Mesothelial cell of epicardium (in vitro differentiated cells): ENCODE data around the gene PMFBP1. TPM values are rescaled to one million over a fixed set of nuclear protein-coding genes. Genes with fewer than 3 reads are reported as not detected.

Experiments
- DNase-seq, 2 experiments: peaks; one replicate each; pipeline ENCODE4 v3.0.0; 2021; ENCODE audit warnings: low spot score in 2 of 2; ENCODE audit not compliant: unreplicated experiment in 2 of 2
- H3K27ac Mint-ChIP-seq: 2 replicates; pipeline ENCODE4 v1.8.0; 2021; ENCODE audit warnings: mixed read lengths
- H3K27me3 Mint-ChIP-seq: 2 replicates; pipeline ENCODE4 v1.8.0; 2021; ENCODE audit warnings: low read depth, mixed read lengths
- H3K36me3 Mint-ChIP-seq: 2 replicates; pipeline ENCODE4 v1.8.0; 2021; ENCODE audit warnings: mixed read lengths
- H3K4me1 Mint-ChIP-seq: 2 replicates; pipeline ENCODE4 v1.8.0; 2021; ENCODE audit warnings: mixed read lengths
- H3K4me3 Mint-ChIP-seq: 2 replicates; pipeline ENCODE4 v1.8.0; 2021; ENCODE audit warnings: mild to moderate bottlenecking, moderate library complexity, mixed read lengths
- H3K9me3 Mint-ChIP-seq: 2 replicates; pipeline ENCODE4 v1.8.0; 2021; ENCODE audit warnings: mixed read lengths
- total RNA-seq: library from RNA; stranded (reverse); gene quantifications from 3 replicates; pipeline ENCODE4 v1.2.1, GENCODE V29; 2021
- TF ChIP-seq, protein P1 (sequence below): fragments of 200-600 bp; sonication (generic); IDR thresholded peaks from one replicate; pipeline ENCODE4 v1.5.0; 2021; ENCODE audit warnings: antibody characterized with exemption; ENCODE audit not compliant: unreplicated experiment

PMFBP1 gene
- total RNA-seq, 1 donor from 2014 or later = 4.9 TPM

DNA sequence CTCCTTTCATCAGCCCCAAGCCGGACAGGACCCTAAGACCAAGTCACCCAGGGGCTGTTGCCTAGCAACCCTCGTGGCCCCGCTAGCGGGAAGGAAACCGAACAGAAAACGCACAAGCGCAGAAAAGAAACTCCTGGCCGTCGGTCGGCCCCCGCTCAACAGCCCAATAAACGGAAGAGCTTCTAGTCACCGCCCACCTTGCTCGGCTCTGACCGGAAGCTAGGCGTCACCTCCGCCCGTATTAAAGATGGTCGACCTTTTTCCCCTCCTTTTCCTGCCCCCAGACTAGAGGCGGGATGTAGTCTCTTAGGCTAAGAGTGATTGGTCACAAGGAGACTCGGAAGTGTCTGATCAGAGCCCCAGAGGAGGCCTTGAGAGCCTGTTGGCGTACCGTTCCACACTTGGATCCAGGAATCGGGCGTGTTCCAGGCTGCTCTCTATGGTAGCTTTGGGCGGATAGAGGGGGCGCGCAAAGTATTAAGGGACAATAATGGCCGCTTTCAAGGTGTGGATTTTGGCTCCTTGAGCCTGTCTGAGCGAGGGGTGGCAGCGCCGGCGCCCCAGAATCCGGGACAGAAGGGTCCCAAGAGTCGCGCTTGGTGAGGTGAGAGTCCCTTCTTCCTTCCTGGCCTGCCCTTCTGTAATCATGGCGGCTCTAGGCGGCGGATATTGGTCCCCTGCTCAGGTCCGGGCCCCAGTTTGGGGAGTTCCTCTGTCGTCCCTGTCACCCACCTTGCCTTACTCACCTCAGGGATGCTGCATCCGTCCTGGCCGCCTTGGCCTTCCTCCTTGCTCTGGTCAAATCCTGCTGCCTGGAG is 78.3 kb downstream of the PMFBP1 start, which contains the start of the genes DHX38 and TXNL4B:
Gene DHX38 (plus strand): TSS at position 400 of the 818 bp plus-strand sequence. CDS start 2,311 bp downstream, outside the sequence.
Gene TXNL4B (minus strand): TSS at position 173 of the 818 bp plus-strand sequence. CDS start 2,871 bp downstream, outside the sequence.
- H3K9me3 Mint-ChIP-seq = no peaks in the 10 kb centered on the region
- H3K27me3 Mint-ChIP-seq = no peaks in the 10 kb centered on the region
- peaks cover 26% of the 10 kb centered on the region for H3K4me1 Mint-ChIP-seq
- peaks cover 19% of the 10 kb centered on the region for H3K36me3 Mint-ChIP-seq
- DNase-seq = peak; percentile 80 to 87
- peak within 1 kb of the TSS; percentile 97 for H3K27ac Mint-ChIP-seq
- H3K4me3 Mint-ChIP-seq = peak within 1 kb of the TSS; percentile 98
- TF ChIP-seq, protein P1, sequence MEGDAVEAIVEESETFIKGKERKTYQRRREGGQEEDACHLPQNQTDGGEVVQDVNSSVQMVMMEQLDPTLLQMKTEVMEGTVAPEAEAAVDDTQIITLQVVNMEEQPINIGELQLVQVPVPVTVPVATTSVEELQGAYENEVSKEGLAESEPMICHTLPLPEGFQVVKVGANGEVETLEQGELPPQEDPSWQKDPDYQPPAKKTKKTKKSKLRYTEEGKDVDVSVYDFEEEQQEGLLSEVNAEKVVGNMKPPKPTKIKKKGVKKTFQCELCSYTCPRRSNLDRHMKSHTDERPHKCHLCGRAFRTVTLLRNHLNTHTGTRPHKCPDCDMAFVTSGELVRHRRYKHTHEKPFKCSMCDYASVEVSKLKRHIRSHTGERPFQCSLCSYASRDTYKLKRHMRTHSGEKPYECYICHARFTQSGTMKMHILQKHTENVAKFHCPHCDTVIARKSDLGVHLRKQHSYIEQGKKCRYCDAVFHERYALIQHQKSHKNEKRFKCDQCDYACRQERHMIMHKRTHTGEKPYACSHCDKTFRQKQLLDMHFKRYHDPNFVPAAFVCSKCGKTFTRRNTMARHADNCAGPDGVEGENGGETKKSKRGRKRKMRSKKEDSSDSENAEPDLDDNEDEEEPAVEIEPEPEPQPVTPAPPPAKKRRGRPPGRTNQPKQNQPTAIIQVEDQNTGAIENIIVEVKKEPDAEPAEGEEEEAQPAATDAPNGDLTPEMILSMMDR = no peak

DNA sequence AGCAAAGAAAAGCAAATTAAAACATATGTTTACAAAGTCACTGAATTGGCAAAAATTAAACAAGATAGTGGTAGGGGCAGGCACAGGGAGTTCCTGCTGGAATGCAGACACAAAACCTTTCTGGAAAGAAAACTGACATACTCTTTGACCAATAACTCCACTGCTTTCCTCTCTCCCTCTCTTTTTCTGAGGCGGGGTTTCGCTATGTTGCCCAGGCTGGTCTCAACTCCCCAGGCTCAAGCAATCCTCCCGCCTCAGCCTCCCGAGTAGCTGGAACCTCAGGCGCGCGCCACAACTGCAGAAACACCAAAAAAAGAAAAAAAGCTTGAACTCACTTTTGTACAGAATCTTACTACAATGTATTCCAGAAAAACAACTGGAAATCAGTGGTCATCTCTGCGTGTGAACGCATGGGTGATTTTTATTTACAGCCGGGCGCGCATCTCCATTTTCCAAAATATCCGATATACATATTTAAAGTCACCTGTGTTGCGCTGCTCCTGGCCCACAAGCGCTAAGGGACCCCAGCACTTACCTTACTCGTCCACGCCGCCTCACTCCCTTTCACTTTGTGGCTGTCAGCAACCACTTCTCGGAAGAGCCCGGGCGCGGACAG is 79.0 kb downstream of the PMFBP1 start:
- H3K27ac Mint-ChIP-seq = peak overlapping the region; percentile 97

DNA sequence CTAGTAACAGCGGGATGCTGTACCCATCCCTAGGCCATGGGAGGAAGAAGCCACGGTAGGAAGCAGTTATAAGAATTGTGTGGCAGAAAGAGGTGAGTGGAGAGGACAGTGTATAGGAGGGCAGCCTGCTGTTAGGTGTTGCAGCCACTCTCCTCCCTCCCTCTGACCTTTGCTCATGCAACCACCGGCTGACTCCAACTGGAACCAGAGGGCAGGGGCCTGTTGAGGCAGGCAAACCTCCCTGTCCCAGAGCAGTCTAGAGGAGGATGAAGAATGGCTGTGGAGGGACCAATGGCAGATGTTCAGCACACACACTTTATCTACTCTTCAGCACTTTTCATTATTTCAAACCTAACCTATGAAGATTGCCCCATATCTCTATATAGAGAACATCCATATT is 80.7 kb downstream of the PMFBP1 start:
- H3K27ac Mint-ChIP-seq = no peak overlapping the region
- H3K4me1 Mint-ChIP-seq = peaks cover 26% of the 10 kb centered on the region
- TF ChIP-seq, protein P1 = no peak
- peak overlapping the region; percentile 30 for H3K4me3 Mint-ChIP-seq
- no peaks in the 10 kb centered on the region for H3K27me3 Mint-ChIP-seq
- H3K9me3 Mint-ChIP-seq = no peaks in the 10 kb centered on the region
- no peak for DNase-seq
- H3K36me3 Mint-ChIP-seq = peaks cover 18% of the 10 kb centered on the region

More for the DNA sequence above, 79.0 kb downstream of the PMFBP1 start:
- TF ChIP-seq, protein P1 = no peak
- no peak for DNase-seq
- H3K36me3 Mint-ChIP-seq = peaks cover 16% of the 10 kb centered on the region
- peaks cover 26% of the 10 kb centered on the region for H3K4me1 Mint-ChIP-seq
- H3K9me3 Mint-ChIP-seq = no peaks in the 10 kb centered on the region
- H3K27me3 Mint-ChIP-seq = no peaks in the 10 kb centered on the region
- peak overlapping the region; percentile 98 for H3K4me3 Mint-ChIP-seq

DNA sequence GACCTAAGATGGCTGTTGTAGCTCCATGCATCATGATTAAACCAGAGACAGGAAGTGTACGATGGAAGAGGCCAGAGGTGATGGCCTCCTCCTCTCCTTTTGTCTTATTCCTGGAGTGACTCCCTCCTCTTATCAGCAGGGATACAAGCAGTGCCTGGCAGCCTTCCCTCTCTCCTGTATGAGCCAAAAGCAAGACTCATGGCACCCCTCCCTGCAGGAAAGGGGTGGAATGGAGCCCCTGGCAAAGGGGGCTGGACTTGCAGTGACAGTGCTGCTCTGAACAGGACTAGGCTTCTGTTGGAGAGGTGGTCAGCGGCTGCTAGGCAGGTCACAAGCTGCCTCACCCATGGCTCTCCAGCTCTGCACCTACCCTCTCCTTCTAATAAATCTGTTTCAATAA is 87.0 kb downstream of the PMFBP1 start:
- peaks cover 41% of the 10 kb centered on the region for H3K36me3 Mint-ChIP-seq
- no peak overlapping the region for H3K4me3 Mint-ChIP-seq
- DNase-seq = no peak
- H3K27me3 Mint-ChIP-seq = no peaks in the 10 kb centered on the region
- TF ChIP-seq, protein P1 = no peak
- H3K4me1 Mint-ChIP-seq = no peaks in the 10 kb centered on the region
- H3K27ac Mint-ChIP-seq = no peak overlapping the region
- peaks cover 12% of the 10 kb centered on the region for H3K9me3 Mint-ChIP-seq

DNA sequence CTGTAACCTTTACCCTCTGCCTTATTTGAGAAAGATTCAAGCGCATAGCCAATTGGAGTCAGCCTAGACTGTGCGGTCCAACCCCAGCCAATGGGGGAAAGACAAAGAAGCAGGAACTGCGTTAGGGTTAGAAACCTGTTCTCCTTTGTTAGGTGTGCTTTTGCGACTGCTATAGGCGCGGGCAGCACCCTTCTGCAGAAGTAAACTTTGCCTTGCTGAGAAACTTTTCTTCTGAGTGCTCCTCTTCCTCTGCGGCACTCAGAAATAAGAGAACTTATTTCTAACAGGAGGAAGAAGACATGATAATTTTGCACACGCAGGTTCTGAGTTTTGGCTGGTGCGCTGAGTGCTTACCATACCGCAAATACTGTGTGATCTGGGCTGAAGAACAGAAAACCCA is 87.5 kb downstream of the PMFBP1 start:
- H3K4me1 Mint-ChIP-seq = no peaks in the 10 kb centered on the region
- no peak for DNase-seq
- no peak overlapping the region for H3K27ac Mint-ChIP-seq
- H3K4me3 Mint-ChIP-seq = no peak overlapping the region
- H3K27me3 Mint-ChIP-seq = no peaks in the 10 kb centered on the region
- peaks cover 39% of the 10 kb centered on the region for H3K36me3 Mint-ChIP-seq
- peaks cover 12% of the 10 kb centered on the region for H3K9me3 Mint-ChIP-seq
- TF ChIP-seq, protein P1 = no peak
